SW480 (cell line): ENCODE results near the gene OR2M2.
A peak's percentile ranks its signal among the peaks of the same experiment; 100 is the strongest.

Source experiments
- DNase-seq: peaks from one replicate; pipeline ENCODE4 v3.0.0-alpha.2; 2016; ENCODE audit warnings: low spot score

OR2M2 gene, protein sequence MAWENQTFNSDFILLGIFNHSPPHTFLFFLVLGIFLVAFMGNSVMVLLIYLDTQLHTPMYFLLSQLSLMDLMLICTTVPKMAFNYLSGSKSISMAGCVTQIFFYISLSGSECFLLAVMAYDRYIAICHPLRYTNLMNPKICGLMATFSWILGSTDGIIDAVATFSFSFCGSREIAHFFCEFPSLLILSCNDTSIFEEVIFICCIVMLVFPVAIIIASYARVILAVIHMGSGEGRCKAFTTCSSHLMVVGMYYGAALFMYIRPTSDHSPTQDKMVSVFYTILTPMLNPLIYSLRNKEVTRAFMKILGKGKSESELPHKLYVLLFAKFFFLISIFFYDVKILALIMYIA

DNA sequence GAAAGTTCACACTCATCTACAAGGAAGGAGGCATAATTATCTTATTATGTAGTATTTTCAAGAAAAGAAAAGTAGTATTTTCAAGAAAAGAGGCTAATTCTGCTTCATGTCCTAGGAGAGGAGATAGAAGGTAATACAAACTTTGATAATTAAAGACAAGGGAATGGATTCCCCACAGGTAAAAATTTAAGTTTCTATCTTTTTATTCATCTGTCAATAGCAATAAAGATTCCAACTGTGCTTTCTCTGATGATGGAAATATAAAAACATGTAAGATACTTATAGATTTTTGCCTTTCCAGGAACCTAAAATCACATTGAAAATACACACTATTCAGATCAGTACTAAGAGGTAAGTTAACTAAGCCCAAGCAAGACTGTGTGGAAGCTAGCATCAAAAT is at the start of gene OR2M2:
OR2M2 (plus strand) TSS at position 301 of the 400 bp plus-strand sequence. CDS start 5,165 bp downstream, outside the sequence.
- no peak for DNase-seq

DNA sequence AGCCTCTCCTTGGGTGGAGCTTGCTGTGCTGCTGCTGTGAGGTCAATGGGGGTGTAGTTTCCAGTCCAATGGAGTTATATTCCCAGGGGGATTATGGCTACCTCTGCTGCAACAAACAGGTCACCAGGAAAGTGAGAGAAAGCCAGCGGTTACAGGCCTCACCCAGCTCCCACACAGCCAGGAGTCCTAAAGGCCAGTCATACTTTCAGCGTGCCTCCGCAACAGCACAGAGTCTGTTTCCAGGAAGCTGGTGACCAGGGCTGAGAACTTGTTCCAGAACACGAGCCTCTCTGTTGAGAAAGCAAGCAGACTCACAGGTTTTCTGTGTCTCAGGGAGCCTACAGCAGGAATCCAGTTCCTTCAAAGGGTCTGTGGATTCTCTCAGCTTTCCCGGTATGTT is 47.0 kb upstream of the OR2M2 start:
- DNase-seq, result no peak

GRCh38 chr1:248136811-248137210 is 37.8 kb upstream of the OR2M2 start:
- no peak for DNase-seq

GRCh38 chr1:248140846-248141245 is 33.8 kb upstream of the OR2M2 start:
- DNase-seq, result no peak

DNA sequence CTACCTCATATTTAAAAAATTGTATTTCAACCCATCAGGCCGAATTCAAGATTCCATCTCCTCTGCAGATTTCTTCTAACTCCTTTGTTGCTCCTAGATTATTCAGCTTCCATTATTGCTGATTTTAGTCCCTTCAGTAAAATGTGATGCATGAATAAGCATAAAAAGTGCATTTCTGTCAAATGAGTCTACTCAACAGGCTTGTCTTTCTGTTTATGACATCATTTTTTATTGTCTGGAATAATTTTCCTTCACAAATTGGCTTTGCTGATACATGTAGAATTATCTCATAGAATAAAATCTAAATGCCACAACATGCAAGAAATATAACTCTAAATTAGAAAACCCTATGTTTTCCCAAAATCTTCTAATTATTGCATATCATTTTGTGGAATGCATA is 31.3 kb upstream of the OR2M2 start:
- no peak for DNase-seq

GRCh38 chr1:248144513-248145198 is 30.0 kb upstream of the OR2M2 start, which contains the start of gene OR2M5:
OR2M5 (plus strand) TSS chr1:248145148; CDS start chr1:248145148, 0 bp downstream.
- DNase-seq, result no peak

DNA sequence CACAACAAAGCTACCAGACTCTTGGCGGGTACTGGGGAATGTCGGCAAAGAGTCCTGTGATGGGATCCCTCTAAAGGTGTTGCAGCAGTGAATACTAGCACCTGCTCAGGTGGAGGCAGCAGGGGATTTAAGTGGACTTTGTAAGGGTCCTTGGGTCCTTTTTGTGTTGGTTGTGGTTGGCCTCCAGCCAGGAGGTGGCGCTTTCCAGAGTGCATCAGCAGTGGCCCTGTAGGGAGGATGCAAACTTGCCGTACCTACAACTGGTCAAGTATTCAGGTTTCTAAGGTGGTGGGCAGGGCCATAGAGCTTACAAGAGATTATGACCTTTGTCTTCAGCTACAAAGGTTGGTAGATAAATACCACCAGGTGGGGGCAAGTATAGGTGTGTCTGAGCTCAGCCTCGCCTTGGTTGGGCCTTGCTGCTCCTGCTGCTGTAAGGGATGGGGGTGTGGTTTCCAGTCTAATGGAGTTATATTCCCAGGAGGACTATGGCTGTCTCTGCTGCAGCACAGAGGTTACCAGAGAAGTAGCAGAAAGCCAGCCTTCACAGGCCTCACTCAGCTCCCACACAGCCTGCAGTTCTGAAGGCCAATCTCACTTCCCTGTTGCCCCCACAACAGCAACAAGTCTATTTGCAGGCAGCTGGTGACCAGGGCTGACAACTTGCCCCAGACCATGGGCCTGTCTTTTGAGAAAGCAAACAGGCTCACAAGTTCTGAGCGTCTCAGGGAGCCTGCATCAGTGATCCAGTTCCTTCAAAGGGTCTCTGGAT is 22.4 kb upstream of the OR2M2 start:
- no peak for DNase-seq

- no peak for DNase-seq
These were observed 18.7 kb upstream of the OR2M2 start for GRCh38 chr1:248155927-248156326.

DNA sequence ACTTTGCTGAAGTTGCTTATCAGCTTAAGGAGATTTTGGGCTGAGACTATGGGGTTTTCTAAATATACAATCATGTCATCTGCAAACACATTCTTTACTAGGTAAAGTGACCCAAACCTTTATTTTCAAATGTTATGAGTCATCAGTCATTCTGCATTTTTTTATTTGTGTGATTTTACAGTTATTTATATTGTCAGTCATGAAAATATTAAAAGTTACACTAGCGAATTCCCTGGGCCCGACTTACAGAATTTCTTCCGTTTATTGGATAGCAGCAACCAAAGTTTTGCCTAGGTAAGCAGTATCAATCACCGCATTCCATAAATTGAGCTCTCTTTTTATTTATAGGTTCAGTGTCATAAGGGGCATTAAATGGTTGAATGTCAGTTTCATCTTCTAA is 15.9 kb upstream of the OR2M2 start:
- DNase-seq, result no peak

DNA sequence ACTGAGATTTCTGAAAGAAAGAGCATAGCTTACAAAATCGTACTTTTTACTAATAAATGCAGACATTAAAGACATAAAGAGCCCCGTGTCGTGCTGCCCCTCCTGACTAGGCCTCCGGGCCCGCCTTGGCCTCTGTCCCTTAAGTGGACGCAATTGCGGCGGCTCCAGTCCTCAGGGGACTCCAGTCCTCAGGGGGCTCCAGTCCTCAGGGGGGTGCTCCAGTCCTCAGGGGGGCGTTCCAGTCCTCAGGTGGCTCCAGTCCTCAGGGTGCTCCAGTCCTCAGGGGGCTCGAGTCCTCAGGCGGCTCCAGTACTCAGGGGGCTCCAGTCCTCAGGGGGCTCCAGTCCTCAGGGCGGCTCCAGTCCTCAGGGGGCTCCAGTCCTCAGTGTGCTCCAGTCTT is 10.6 kb upstream of the OR2M2 start:
- no peak for DNase-seq

GRCh38 chr1:248165186-248165585 is 9.4 kb upstream of the OR2M2 start:
- no peak for DNase-seq

- no peak for DNase-seq
These were observed 9.4 kb downstream of the OR2M2 start for GRCh38 chr1:248183996-248184395.

DNA sequence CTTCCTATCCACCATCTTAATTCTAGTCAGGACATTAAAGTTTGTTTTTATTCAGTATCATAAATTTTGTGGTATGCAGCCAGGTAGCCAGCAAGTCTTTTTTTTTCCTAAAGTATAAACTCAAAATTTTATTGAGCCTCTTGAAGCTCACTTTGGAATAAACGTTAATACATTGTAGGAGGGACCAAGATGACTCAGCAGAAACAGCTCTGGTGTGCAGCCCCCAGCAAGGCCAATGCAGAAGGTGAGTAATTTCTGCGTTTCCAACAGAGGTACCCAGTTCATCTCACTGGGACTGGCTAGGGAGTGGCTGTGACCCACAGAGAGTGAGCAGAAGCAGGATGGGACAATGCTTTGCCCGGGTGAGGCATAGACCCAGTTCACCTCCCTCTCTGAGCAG is 12.7 kb downstream of the OR2M2 start:
- no peak for DNase-seq

DNA sequence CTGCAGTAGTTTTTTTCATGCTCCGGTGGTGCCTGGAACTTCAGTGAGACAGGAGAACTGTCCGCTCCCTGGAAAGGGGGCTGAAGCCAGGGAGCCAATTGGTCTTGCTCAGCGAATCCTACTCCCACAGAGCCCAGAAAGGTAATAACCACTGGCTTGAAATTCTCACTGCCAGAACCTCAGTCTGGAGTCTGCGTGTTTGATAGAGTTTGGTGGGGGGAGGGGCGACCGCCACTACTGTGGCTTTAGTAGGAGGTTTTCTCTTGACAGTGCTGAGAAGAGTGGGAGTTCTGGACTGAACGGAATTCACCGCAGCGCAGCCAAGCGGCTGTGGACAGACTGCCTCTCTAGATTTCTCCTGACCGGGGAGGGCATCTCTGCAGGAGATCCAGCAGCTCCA is 14.4 kb downstream of the OR2M2 start:
- no peak for DNase-seq

DNA sequence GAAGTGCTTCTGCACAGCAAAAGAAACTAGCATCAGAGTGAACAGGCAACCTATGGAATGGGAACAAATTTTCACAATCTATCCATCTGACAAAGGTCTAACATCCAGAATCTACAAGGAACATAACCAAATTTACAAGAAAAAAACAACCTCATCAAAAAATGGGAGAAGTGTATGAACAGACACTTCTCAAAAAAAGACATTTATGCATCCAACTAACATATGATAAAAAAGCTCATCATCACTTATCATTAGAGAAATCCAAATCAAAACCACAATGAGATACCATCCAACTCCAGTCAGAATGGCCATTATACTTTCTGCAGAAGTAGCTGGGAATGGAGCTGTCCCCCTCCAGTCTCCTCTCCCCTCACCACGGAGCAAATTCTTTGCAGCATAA is 19.5 kb downstream of the OR2M2 start:
- no peak for DNase-seq

GRCh38 chr1:248196965-248197364 is 22.3 kb downstream of the OR2M2 start, which contains the start of gene OR2M3:
OR2M3 (plus strand) TSS chr1:248197265; CDS start chr1:248203068, 5,803 bp downstream.
- no peak for DNase-seq

- DNase-seq, result no peak
These were observed 41.3 kb downstream of the OR2M2 start for GRCh38 chr1:248215880-248216279.

DNA sequence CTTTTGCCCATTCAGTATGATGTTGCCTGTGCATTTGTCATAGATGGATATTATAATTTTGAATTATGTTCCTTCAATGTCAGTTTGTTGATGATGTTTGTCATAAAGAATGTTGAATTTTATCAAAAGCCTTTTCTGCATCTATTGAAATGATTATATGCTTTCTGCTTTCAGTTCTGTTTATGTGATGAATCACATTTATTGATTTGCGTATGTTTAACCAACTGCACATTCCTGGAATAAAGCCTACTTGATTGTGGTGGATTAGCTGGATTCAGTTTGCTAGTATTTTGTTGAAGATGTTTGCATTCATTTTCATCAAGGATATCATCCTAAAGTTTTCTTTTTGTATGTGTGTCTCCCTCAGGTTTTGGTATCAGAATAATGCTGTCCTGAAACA is 50.9 kb downstream of the OR2M2 start:
- DNase-seq, result no peak

DNA sequence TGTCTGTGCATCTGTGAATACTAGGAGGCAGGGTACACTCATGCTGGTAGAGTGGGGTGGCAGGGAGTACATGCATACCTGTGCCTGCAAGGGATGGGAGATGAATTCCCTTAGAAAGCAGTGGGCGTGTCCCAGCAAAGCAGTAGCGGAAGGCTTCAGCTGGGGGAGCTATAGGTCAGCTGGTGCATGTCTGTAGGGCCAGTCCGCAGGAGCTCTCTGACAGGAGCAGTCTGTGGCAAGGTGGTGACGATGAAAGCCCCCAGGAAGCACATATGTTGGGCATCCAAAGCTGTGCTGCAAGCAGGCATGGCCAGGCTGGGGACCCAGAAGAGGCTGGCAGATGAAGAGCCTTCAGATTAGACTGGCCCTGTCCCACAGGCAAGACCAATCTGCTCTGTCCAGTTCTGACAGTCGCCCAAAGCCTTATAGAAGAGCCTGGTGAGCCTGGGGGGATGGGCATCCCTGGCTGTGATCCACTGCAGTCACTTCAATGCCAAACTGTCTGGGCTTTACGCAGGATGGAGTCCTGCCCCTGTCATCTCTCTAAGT is 54.8 kb downstream of the OR2M2 start:
- peak; percentile 29 for DNase-seq
